OCI-LY3 (cell line): Measurements from ENCODE around the gene MOCOS.

Source experiments
- CTCF ChIP-seq: fragments of 200-600, 300-600 bp; sonication (generic); IDR thresholded peaks from 2 replicates; pipeline ENCODE4 v1.5.1; 2014; ENCODE audit warnings: antibody characterized with exemption, low read length, low read depth
- EZH2phosphoT487 ChIP-seq: fragments of 200-600 bp; shearing (Covaris generic); IDR thresholded peaks from 2 replicates; pipeline ENCODE4 v1.6.1; 2018; ENCODE audit warnings: antibody characterized with exemption, mixed run types, low read depth

GRCh38 chr18:36186461-36187192 lies 670 bp upstream of the MOCOS start:
- TF ChIP-seq CTCF: no peak
- TF ChIP-seq EZH2phosphoT487: no peak
